LNCAP (cell line): ENCODE data around the gene GRID1.

Experiments used
- TF ChIP-seq, protein P1 (sequence below): fragments of 450-650 bp; IDR thresholded peaks from 2 replicates; pipeline ENCODE4 v1.5.1; 2017; ENCODE audit warnings: mild to moderate bottlenecking

Gene GRID1

DNA sequence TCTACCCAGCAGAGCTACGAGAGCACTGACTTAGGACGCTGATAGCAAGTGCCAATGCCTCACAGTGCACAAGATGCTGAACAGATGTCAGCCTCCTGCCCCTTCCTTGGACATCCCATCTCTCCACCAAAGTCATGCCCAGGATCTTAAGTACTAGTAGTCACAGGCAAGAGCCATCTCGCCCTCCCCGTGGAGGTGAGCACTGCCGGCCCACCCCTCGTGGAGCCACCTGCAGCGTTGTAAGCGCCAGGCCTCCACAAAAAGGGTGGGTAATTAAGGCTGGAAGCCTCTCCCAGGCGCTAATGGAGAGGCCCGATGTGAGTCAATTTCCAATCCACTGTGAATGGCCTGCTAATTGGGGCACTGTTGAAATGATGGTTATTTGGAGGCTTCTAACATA, 156.2 kb downstream of the GRID1 start:
- TF ChIP-seq, protein P1, sequence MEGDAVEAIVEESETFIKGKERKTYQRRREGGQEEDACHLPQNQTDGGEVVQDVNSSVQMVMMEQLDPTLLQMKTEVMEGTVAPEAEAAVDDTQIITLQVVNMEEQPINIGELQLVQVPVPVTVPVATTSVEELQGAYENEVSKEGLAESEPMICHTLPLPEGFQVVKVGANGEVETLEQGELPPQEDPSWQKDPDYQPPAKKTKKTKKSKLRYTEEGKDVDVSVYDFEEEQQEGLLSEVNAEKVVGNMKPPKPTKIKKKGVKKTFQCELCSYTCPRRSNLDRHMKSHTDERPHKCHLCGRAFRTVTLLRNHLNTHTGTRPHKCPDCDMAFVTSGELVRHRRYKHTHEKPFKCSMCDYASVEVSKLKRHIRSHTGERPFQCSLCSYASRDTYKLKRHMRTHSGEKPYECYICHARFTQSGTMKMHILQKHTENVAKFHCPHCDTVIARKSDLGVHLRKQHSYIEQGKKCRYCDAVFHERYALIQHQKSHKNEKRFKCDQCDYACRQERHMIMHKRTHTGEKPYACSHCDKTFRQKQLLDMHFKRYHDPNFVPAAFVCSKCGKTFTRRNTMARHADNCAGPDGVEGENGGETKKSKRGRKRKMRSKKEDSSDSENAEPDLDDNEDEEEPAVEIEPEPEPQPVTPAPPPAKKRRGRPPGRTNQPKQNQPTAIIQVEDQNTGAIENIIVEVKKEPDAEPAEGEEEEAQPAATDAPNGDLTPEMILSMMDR: no peak

GRCh38 chr10:86209726-86210125, 156.9 kb downstream of the GRID1 start:
- TF ChIP-seq, protein P1: no peak

GRCh38 chr10:86207226-86207625, 159.4 kb downstream of the GRID1 start:
- TF ChIP-seq, protein P1: no peak

GRCh38 chr10:86206240-86206579, 160.4 kb downstream of the GRID1 start:
- TF ChIP-seq, protein P1: no peak

- TF ChIP-seq, protein P1: no peak
Observed at GRCh38 chr10:86205306-86206239, 161.0 kb downstream of the GRID1 start.

GRCh38 chr10:86204421-86205305, 161.9 kb downstream of the GRID1 start:
- TF ChIP-seq, protein P1: no peak

- TF ChIP-seq, protein P1: no peak
Observed at GRCh38 chr10:86203162-86203905, 163.3 kb downstream of the GRID1 start.
